COR-L47 (cell line): ENCODE data around the gene PRKCQ.
A peak's percentile ranks its signal among the peaks of the same experiment; 100 is the strongest.

Experiments used
- DNase-seq: peaks from one replicate; lab custom pipeline; 2025; lab: John Stamatoyannopoulos, UW

The PRKCQ gene

GRCh38 chr10:6405713-6406112 is 174.4 kb downstream of the PRKCQ start:
- no peak for DNase-seq

GRCh38 chr10:6404127-6405072 is 175.7 kb downstream of the PRKCQ start:
- DNase-seq = no peak

GRCh38 chr10:6402960-6403359 is 177.1 kb downstream of the PRKCQ start:
- no peak for DNase-seq

- no peak for DNase-seq
These were observed 177.7 kb downstream of the PRKCQ start for GRCh38 chr10:6402349-6402709.

- peak; percentile 38 for DNase-seq
These were observed 178.3 kb downstream of the PRKCQ start for GRCh38 chr10:6401558-6402348.

- DNase-seq = no peak
These were observed 179.1 kb downstream of the PRKCQ start for GRCh38 chr10:6400821-6401465.

GRCh38 chr10:6400331-6400730 is 179.7 kb downstream of the PRKCQ start:
- DNase-seq = no peak

GRCh38 chr10:6399879-6400278 is 180.2 kb downstream of the PRKCQ start:
- DNase-seq = no peak

- no peak for DNase-seq
These were observed 180.8 kb downstream of the PRKCQ start for GRCh38 chr10:6399231-6399741.

- no peak for DNase-seq
These were observed 181.7 kb downstream of the PRKCQ start for GRCh38 chr10:6398399-6398798.

GRCh38 chr10:6396652-6397051 is 183.4 kb downstream of the PRKCQ start:
- no peak for DNase-seq

GRCh38 chr10:6396226-6396625 is 183.8 kb downstream of the PRKCQ start:
- DNase-seq = no peak

GRCh38 chr10:6395606-6396005 is 184.5 kb downstream of the PRKCQ start:
- DNase-seq = no peak

- no peak for DNase-seq
These were observed 186.0 kb downstream of the PRKCQ start for GRCh38 chr10:6394084-6394483.

GRCh38 chr10:6393168-6393567 is 186.9 kb downstream of the PRKCQ start:
- DNase-seq = no peak

- no peak for DNase-seq
These were observed 189.7 kb downstream of the PRKCQ start for GRCh38 chr10:6390213-6390845.

- no peak for DNase-seq
These were observed 191.7 kb downstream of the PRKCQ start for GRCh38 chr10:6388261-6388893.

- no peak for DNase-seq
These were observed 193.1 kb downstream of the PRKCQ start for GRCh38 chr10:6386960-6387359.

GRCh38 chr10:6386346-6386745 is 193.7 kb downstream of the PRKCQ start:
- no peak for DNase-seq

GRCh38 chr10:6385665-6386064 is 194.4 kb downstream of the PRKCQ start:
- DNase-seq = no peak

GRCh38 chr10:6384847-6385246 is 195.2 kb downstream of the PRKCQ start:
- no peak for DNase-seq
